Cortex of kidney (tissue), 1 donor: ENCODE measurements around the gene CLEC4E.
"Not testable (repeated sequence)": the region's sequence is repeated elsewhere in the genome, so short reads cannot be mapped to it uniquely, and the experiment has no call there.

Experiments used
- DNase-seq: peaks from one replicate; lab custom pipeline; 2025; lab: John Stamatoyannopoulos, UW

The CLEC4E gene

GRCh38 chr12:8540831-8541230, at the start of gene CLEC4E:
Gene CLEC4E, minus strand, starts transcription at chr12:8540905. Its CDS starts 108 bp downstream, at chr12:8540797.
- not testable (repeated sequence) for DNase-seq

- DNase-seq: no peak
Measured at GRCh38 chr12:8589679-8590078, 49.0 kb upstream of the CLEC4E start.

- not testable (repeated sequence) for DNase-seq
Measured at GRCh38 chr12:8584478-8584877, 43.8 kb upstream of the CLEC4E start.

- no peak for DNase-seq
Measured at GRCh38 chr12:8584004-8584403, 43.3 kb upstream of the CLEC4E start.

- DNase-seq: no peak
Measured at GRCh38 chr12:8581098-8581784, 40.5 kb upstream of the CLEC4E start.

- no peak for DNase-seq
Measured at GRCh38 chr12:8577879-8578278, 37.2 kb upstream of the CLEC4E start.

- no peak for DNase-seq
Measured at GRCh38 chr12:8572507-8572906, 31.8 kb upstream of the CLEC4E start.

GRCh38 chr12:8566525-8566924, 25.8 kb upstream of the CLEC4E start:
- no peak for DNase-seq

GRCh38 chr12:8566052-8566451, 25.3 kb upstream of the CLEC4E start:
- DNase-seq: not testable (repeated sequence)

GRCh38 chr12:8564656-8565055, 24.0 kb upstream of the CLEC4E start:
- DNase-seq: no peak

GRCh38 chr12:8563356-8563755, 22.7 kb upstream of the CLEC4E start:
- DNase-seq: no peak

- DNase-seq: no peak
Measured at GRCh38 chr12:8562310-8562709, 21.6 kb upstream of the CLEC4E start.

- no peak for DNase-seq
Measured at GRCh38 chr12:8561011-8561410, 20.3 kb upstream of the CLEC4E start.

- DNase-seq: no peak
Measured at GRCh38 chr12:8559676-8560075, 19.0 kb upstream of the CLEC4E start.

GRCh38 chr12:8556531-8557097, 15.9 kb upstream of the CLEC4E start:
- no peak for DNase-seq

- no peak for DNase-seq
Measured at GRCh38 chr12:8554451-8555195, 13.9 kb upstream of the CLEC4E start.

- DNase-seq: no peak
Measured at GRCh38 chr12:8553088-8553627, 12.5 kb upstream of the CLEC4E start.

- no peak for DNase-seq
Measured at GRCh38 chr12:8549381-8549780, 8.7 kb upstream of the CLEC4E start.

- DNase-seq: no peak
Measured at GRCh38 chr12:8548192-8548591, 7.5 kb upstream of the CLEC4E start.

- DNase-seq: no peak
Measured at GRCh38 chr12:8547645-8548044, 6.9 kb upstream of the CLEC4E start.

- DNase-seq: no peak
Measured at GRCh38 chr12:8546591-8546990, 5.9 kb upstream of the CLEC4E start.

- DNase-seq: no peak
Measured at GRCh38 chr12:8544295-8544694, 3.6 kb upstream of the CLEC4E start.

GRCh38 chr12:8541562-8541961, 857 bp upstream of the CLEC4E start:
- no peak for DNase-seq
